ENCODE results near the gene FOXD3. TPM values are rescaled to one million over a fixed set of nuclear protein-coding genes. Genes with fewer than 3 reads are reported as not detected.

FOXD3 gene
- total RNA-seq, 3 donors from 2014 or later, result 0.14 to 5.0 (median 0.55) TPM

- H3K4me1 ChIP-seq (ENCODE audit: low read depth), result no peaks in the 10 kb centered on the region
- ATAC-seq, result peak; percentile 87
Measured at GRCh38 chr1:63277195-63278192, 44.9 kb upstream of the FOXD3 start.

GRCh38 chr1:63281753-63282152 lies 40.6 kb upstream of the FOXD3 start:
- TF ChIP-seq CTCF (IDR thresholded peaks at IDR 0.05), result no peak
- intact Hi-C loops (cut with DNase I, micrococcal nuclease), result no loop called here
- no peak overlapping the region for H3K4me3 ChIP-seq
- no peak for DNase-seq
- no peaks in the 10 kb centered on the region for H3K9me3 ChIP-seq
- no peaks in the 10 kb centered on the region for H3K4me1 ChIP-seq (ENCODE audit: low read depth)
- ATAC-seq, result no peak
- no peaks in the 10 kb centered on the region for H3K36me3 ChIP-seq (ENCODE audit: low read depth)

More at GRCh38 chr1:63277195-63278192, 44.9 kb upstream of the FOXD3 start:
- DNase-seq, result peak in 2 of 3 donors; percentile 28 to 66
- Histone ChIP-seq H3K9me3 (no peaks in the 10 kb centered on the region), H3K4me3 (no peak overlapping the region), H3K36me3 (ENCODE audit: low read depth) (no peaks in the 10 kb centered on the region)
- intact Hi-C loops (cut with DNase I, micrococcal nuclease), result no loop called here
- TF ChIP-seq CTCF (IDR thresholded peaks at IDR 0.05), result no peak

GRCh38 chr1:63289135-63289534 lies 33.2 kb upstream of the FOXD3 start:
- peaks cover 16% of the 10 kb centered on the region for H3K9me3 ChIP-seq
- H3K36me3 ChIP-seq (ENCODE audit: low read depth), result no peaks in the 10 kb centered on the region
- intact Hi-C loops (cut with DNase I, micrococcal nuclease), result no loop called here
- no peak for ATAC-seq
- no peaks in the 10 kb centered on the region for H3K4me1 ChIP-seq (ENCODE audit: low read depth)
- DNase-seq, result no peak
- H3K4me3 ChIP-seq, result no peak overlapping the region
- TF ChIP-seq CTCF (IDR thresholded peaks at IDR 0.05), result no peak

GRCh38 chr1:63294803-63295594 lies 27.4 kb upstream of the FOXD3 start:
- no peaks in the 10 kb centered on the region for H3K36me3 ChIP-seq (ENCODE audit: low read depth)
- no peak overlapping the region for H3K4me3 ChIP-seq
- no peak for TF ChIP-seq CTCF (IDR thresholded peaks at IDR 0.05)
- intact Hi-C loops (cut with DNase I, micrococcal nuclease), result no loop called here
- H3K4me1 ChIP-seq (ENCODE audit: low read depth), result no peaks in the 10 kb centered on the region
- peak; percentile 36 for ATAC-seq
- no peak for DNase-seq
- peaks cover under 1% of the 10 kb centered on the region for H3K9me3 ChIP-seq

GRCh38 chr1:63304410-63304809 lies 18.0 kb upstream of the FOXD3 start:
- Histone ChIP-seq H3K9me3 (no peaks in the 10 kb centered on the region), H3K36me3 (ENCODE audit: low read depth) (no peaks in the 10 kb centered on the region), H3K4me1 (ENCODE audit: low read depth) (no peaks in the 10 kb centered on the region), H3K4me3 (no peak overlapping the region)
- ATAC-seq (no peak), DNase-seq (no peak)
- no peak for TF ChIP-seq CTCF (IDR thresholded peaks at IDR 0.05)
- intact Hi-C loops (cut with DNase I, micrococcal nuclease), result no loop called here

Measured in mucosa of descending colon (tissue), 3 donors.